ENCODE results near the gene MOGAT1. TPM values are rescaled to one million over a fixed set of nuclear protein-coding genes. Genes with fewer than 3 reads are reported as not detected.
A peak's percentile ranks its signal among the peaks of the same experiment; 100 is the strongest.

Gene MOGAT1, protein sequence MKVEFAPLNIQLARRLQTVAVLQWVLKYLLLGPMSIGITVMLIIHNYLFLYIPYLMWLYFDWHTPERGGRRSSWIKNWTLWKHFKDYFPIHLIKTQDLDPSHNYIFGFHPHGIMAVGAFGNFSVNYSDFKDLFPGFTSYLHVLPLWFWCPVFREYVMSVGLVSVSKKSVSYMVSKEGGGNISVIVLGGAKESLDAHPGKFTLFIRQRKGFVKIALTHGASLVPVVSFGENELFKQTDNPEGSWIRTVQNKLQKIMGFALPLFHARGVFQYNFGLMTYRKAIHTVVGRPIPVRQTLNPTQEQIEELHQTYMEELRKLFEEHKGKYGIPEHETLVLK
- total RNA-seq, result not detected in 2 replicates
- polyA plus RNA-seq, result 0.34 TPM in 1 of 2 replicates, not detected in the other

GRCh38 chr2:222671259-222672067, at the start of gene MOGAT1:
Gene MOGAT1 (plus strand): TSS chr2:222671658. CDS start chr2:222671786, 128 bp downstream.
- H3K9me3 ChIP-seq (ENCODE audit: low read depth), result no peaks in the 10 kb centered on the region
- H3K4me1 ChIP-seq (ENCODE audit: low read depth), result no peaks in the 10 kb centered on the region
- no peaks in the 10 kb centered on the region for H3K36me3 ChIP-seq
- TF ChIP-seq, protein P1, sequence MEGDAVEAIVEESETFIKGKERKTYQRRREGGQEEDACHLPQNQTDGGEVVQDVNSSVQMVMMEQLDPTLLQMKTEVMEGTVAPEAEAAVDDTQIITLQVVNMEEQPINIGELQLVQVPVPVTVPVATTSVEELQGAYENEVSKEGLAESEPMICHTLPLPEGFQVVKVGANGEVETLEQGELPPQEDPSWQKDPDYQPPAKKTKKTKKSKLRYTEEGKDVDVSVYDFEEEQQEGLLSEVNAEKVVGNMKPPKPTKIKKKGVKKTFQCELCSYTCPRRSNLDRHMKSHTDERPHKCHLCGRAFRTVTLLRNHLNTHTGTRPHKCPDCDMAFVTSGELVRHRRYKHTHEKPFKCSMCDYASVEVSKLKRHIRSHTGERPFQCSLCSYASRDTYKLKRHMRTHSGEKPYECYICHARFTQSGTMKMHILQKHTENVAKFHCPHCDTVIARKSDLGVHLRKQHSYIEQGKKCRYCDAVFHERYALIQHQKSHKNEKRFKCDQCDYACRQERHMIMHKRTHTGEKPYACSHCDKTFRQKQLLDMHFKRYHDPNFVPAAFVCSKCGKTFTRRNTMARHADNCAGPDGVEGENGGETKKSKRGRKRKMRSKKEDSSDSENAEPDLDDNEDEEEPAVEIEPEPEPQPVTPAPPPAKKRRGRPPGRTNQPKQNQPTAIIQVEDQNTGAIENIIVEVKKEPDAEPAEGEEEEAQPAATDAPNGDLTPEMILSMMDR (IDR thresholded peaks at IDR 0.05; ENCODE audit: low read depth, low read length), result no peak
- H3K27ac ChIP-seq, result no peak within 1 kb of the TSS
- peaks cover 52% of the 10 kb centered on the region for H3K27me3 ChIP-seq
- H3K4me3 ChIP-seq, result peak within 1 kb of the TSS; percentile 32
- DNase-seq (ENCODE audit: low read depth in 1 of 2, low spot score in 1 of 2), result peak; percentile 35 to 65

- no peak for DNase-seq (ENCODE audit: low read depth in 1 of 2, low spot score in 1 of 2)
- no peaks in the 10 kb centered on the region for H3K27me3 ChIP-seq
- no peak overlapping the region for H3K27ac ChIP-seq
- H3K4me1 ChIP-seq (ENCODE audit: low read depth), result peaks cover 5% of the 10 kb centered on the region
- TF ChIP-seq, protein P1 (IDR thresholded peaks at IDR 0.05; ENCODE audit: low read depth, low read length), result no peak
- H3K4me3 ChIP-seq, result no peak overlapping the region
- H3K9me3 ChIP-seq (ENCODE audit: low read depth), result no peaks in the 10 kb centered on the region
- peaks cover 27% of the 10 kb centered on the region for H3K36me3 ChIP-seq
Observed at GRCh38 chr2:222621893-222622292, 49.6 kb upstream of the MOGAT1 start.

DNA sequence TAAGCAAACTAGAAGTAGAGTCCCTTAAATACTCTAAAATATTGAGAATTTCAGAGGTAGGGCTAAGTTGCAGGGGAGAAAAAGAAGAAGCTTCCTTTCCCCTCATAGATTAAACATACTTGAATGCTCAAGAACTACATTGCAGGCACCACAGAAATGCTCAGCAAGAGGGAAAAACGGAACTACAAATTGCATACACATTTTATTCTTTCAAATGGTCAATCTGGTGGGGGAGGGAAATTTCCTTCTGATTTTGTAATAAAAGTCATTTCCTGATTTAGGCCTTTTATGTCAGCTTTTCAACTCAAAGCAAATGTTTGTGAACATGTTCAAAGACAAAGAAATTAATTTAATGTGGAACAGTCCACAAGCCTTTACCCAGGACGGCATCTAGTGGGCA, 48.5 kb upstream of the MOGAT1 start:
- TF ChIP-seq, protein P1 (IDR thresholded peaks at IDR 0.05; ENCODE audit: low read depth, low read length), result no peak
- Histone ChIP-seq H3K27me3 (no peaks in the 10 kb centered on the region), H3K4me1 (ENCODE audit: low read depth) (peaks cover 5% of the 10 kb centered on the region), H3K9me3 (ENCODE audit: low read depth) (no peaks in the 10 kb centered on the region), H3K4me3 (no peak overlapping the region), H3K36me3 (peaks cover 33% of the 10 kb centered on the region), H3K27ac (no peak overlapping the region)
- no peak for DNase-seq (ENCODE audit: low read depth in 1 of 2, low spot score in 1 of 2)

DNA sequence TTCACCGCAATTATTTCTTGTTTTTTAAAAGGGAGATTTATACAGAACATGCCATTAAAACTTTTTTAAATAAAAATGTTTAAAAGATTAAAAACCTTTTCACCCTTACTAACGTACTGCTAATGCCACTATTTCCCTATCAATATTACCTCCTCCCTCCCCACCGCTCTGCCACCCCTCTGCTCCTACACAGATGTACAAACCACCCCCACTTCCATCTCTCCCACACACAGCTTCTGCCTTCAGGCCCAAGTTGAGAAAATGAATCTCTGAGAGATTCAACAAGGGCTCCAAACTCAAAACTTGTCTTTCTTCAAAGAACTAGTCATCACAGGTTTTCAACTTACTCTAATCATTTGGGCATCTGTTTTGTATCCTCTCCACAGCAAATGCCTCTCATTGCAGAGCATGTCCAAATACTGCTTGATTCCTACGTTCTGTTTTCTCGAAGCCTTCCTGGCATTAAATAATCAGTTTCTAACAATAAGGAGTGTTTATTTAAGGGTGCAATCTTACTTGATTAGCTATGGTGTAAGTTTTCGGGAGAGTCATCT, 47.6 kb upstream of the MOGAT1 start:
- Histone ChIP-seq H3K4me1 (ENCODE audit: low read depth) (peaks cover 5% of the 10 kb centered on the region), H3K9me3 (ENCODE audit: low read depth) (no peaks in the 10 kb centered on the region), H3K4me3 (no peak overlapping the region), H3K27ac (peak overlapping the region; percentile 7), H3K36me3 (peaks cover 36% of the 10 kb centered on the region), H3K27me3 (no peaks in the 10 kb centered on the region)
- no peak for DNase-seq (ENCODE audit: low read depth in 1 of 2, low spot score in 1 of 2)
- TF ChIP-seq, protein P1 (IDR thresholded peaks at IDR 0.05; ENCODE audit: low read depth, low read length), result no peak

DNA sequence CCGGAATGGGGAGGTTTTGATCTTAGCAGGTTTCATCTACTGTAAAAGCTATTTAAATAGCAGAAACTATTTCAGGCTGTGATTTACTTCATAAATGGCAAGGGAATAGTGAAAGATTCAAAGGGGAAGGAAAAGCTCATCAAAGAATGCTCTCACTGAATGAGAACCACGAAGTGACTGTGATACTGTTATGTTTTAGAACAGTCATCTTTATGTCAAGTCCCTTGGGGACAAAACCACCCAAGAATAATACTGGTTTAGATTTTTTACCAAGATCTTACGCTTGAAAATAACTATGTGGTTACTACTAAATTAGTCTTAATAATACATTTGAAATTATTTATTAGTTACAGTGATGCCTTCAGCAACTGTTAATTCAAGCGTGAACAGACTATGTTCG, 43.7 kb upstream of the MOGAT1 start:
- DNase-seq (ENCODE audit: low read depth in 1 of 2, low spot score in 1 of 2), result no peak
- Histone ChIP-seq H3K27ac (no peak overlapping the region), H3K36me3 (peaks cover 49% of the 10 kb centered on the region), H3K4me1 (ENCODE audit: low read depth) (peaks cover 5% of the 10 kb centered on the region), H3K27me3 (no peaks in the 10 kb centered on the region), H3K9me3 (ENCODE audit: low read depth) (no peaks in the 10 kb centered on the region), H3K4me3 (no peak overlapping the region)
- TF ChIP-seq, protein P1 (IDR thresholded peaks at IDR 0.05; ENCODE audit: low read depth, low read length), result no peak
